LNCaP clone FGC (cell line): ENCODE data around the gene GUCY2D.

Source experiments
- DNase-seq: peaks from one replicate; pipeline ENCODE4 v3.0.0-alpha.2; 2011; ENCODE audit warnings: low read depth
- H3K4me3 ChIP-seq: 2 replicates; pipeline ENCODE4 v1.5.1; 2011; ENCODE audit warnings: mild to moderate bottlenecking, low read depth, low read length, control low read depth
- CTCF ChIP-seq: IDR thresholded peaks from 2 replicates; pipeline ENCODE4 v1.5.1; 2012; ENCODE audit warnings: mild to moderate bottlenecking; ENCODE audit not compliant: control insufficient read depth, insufficient read depth; ENCODE audit errors: extremely low read depth

Gene GUCY2D

GRCh38 chr17:7982173-7982572 is 20.2 kb upstream of the GUCY2D start:
- DNase-seq = no peak
- TF ChIP-seq CTCF = no peak

GRCh38 chr17:7982666-7983065 is 19.7 kb upstream of the GUCY2D start:
- H3K4me3 ChIP-seq = no peak overlapping the region
- DNase-seq = no peak
- TF ChIP-seq CTCF = no peak; the same call in 1 of the 2 replicates

More at GRCh38 chr17:7982173-7982572, 20.2 kb upstream of the GUCY2D start:
- H3K4me3 ChIP-seq = no peak overlapping the region

- DNase-seq = no peak
- H3K4me3 ChIP-seq = no peak overlapping the region
- no peak for TF ChIP-seq CTCF
These were observed 17.5 kb upstream of the GUCY2D start for GRCh38 chr17:7984904-7985303.

GRCh38 chr17:7987112-7987893 is 15.1 kb upstream of the GUCY2D start:
- TF ChIP-seq CTCF = no peak

GRCh38 chr17:7988750-7989178 is 13.7 kb upstream of the GUCY2D start:
- DNase-seq = peak; percentile 75

More at GRCh38 chr17:7987112-7987893, 15.1 kb upstream of the GUCY2D start:
- H3K4me3 ChIP-seq = no peak overlapping the region
- DNase-seq = no peak

GRCh38 chr17:7989781-7990655 is 12.4 kb upstream of the GUCY2D start:
- H3K4me3 ChIP-seq = peak overlapping the region; percentile 53
- TF ChIP-seq CTCF = peak; percentile 95
- DNase-seq = peak; percentile 6

More at GRCh38 chr17:7988750-7989178, 13.7 kb upstream of the GUCY2D start:
- H3K4me3 ChIP-seq = no peak overlapping the region
- TF ChIP-seq CTCF = peak; percentile 62
